HL-60 (cell line): ENCODE measurements around the gene TLR9.

Source experiments
- DNase-seq, 2 experiments: peaks; one replicate each; pipeline ENCODE4 v3.0.0-alpha.2; 2010 to 2020; ENCODE audit warnings: low read depth in 1 of 2, low spot score in 1 of 2
- H3K27ac ChIP-seq: fragments of 250-450 bp; sonication (Bioruptor Pico); replicated peaks from 2 replicates; pipeline ENCODE4 v1.5.1; 2020; ENCODE audit warnings: mild to moderate bottlenecking, moderate library complexity
- H3K27me3 ChIP-seq: fragments of 250-450 bp; sonication (Bioruptor Pico); 2 replicates; pipeline ENCODE4 v1.5.1; 2021; ENCODE audit warnings: mild to moderate bottlenecking, moderate library complexity; ENCODE audit not compliant: insufficient read depth, poor library complexity, severe bottlenecking
- H3K4me3 ChIP-seq: replicated peaks from 2 replicates; pipeline ENCODE4 v1.5.1; 2011; ENCODE audit warnings: mild to moderate bottlenecking, control low read depth, low read length; ENCODE audit not compliant: insufficient read depth
- CTCF ChIP-seq: IDR thresholded peaks from one replicate; pipeline ENCODE4 v1.5.1; 2011; ENCODE audit warnings: low read length, control low read depth, inconsistent platforms; ENCODE audit not compliant: insufficient read depth
- GABPA ChIP-seq: IDR thresholded peaks from 2 replicates; pipeline ENCODE4 v1.6.1; 2012; ENCODE audit warnings: low read depth
- POLR2AphosphoS5 ChIP-seq: IDR thresholded peaks from 2 replicates; pipeline ENCODE4 v1.6.1; 2012; ENCODE audit warnings: low read depth
- REST ChIP-seq: IDR thresholded peaks from 2 replicates; pipeline ENCODE4 v1.6.1; 2012; ENCODE audit warnings: low read depth; ENCODE audit not compliant: insufficient replicate concordance
- SPI1 ChIP-seq: IDR thresholded peaks from 2 replicates; pipeline ENCODE4 v1.6.1; 2012; ENCODE audit warnings: low read depth, mild to moderate bottlenecking, borderline replicate concordance

TLR9 gene

GRCh38 chr3:52262447-52262846, 37.0 kb upstream of the TLR9 start:
- no peaks in the 10 kb centered on the region for H3K27me3 ChIP-seq
- no peak overlapping the region for H3K27ac ChIP-seq
- DNase-seq = no peak
- TF ChIP-seq CTCF = no peak
- no peak for TF ChIP-seq REST
- no peak for TF ChIP-seq SPI1
- TF ChIP-seq POLR2AphosphoS5 = no peak
- TF ChIP-seq GABPA = no peak
- H3K4me3 ChIP-seq = no peak overlapping the region

GRCh38 chr3:52259448-52259847, 34.0 kb upstream of the TLR9 start:
- H3K27me3 ChIP-seq = no peaks in the 10 kb centered on the region
- DNase-seq = no peak
- TF ChIP-seq GABPA (no peak), POLR2AphosphoS5 (no peak)
- no peak overlapping the region for H3K27ac ChIP-seq
- H3K4me3 ChIP-seq = no peak overlapping the region

GRCh38 chr3:52259035-52259434, 33.6 kb upstream of the TLR9 start:
- H3K4me3 ChIP-seq = no peak overlapping the region
- no peak overlapping the region for H3K27ac ChIP-seq
- no peaks in the 10 kb centered on the region for H3K27me3 ChIP-seq
- no peak for DNase-seq
- TF ChIP-seq SPI1 (no peak), POLR2AphosphoS5 (no peak), GABPA (no peak)

- TF ChIP-seq SPI1 (no peak), CTCF (no peak), GABPA (no peak), POLR2AphosphoS5 (no peak), REST (no peak)
- no peak overlapping the region for H3K27ac ChIP-seq
- no peak for DNase-seq
- no peak overlapping the region for H3K4me3 ChIP-seq
- no peaks in the 10 kb centered on the region for H3K27me3 ChIP-seq
Measured at GRCh38 chr3:52257911-52258310, 32.5 kb upstream of the TLR9 start.

GRCh38 chr3:52256622-52257021, 31.2 kb upstream of the TLR9 start:
- no peak for DNase-seq
- TF ChIP-seq POLR2AphosphoS5 (peak; percentile 62), REST (no peak), GABPA (no peak), SPI1 (no peak), CTCF (no peak)
- H3K27ac ChIP-seq = no peak overlapping the region
- H3K27me3 ChIP-seq = no peaks in the 10 kb centered on the region
- H3K4me3 ChIP-seq = no peak overlapping the region
